Measurements from ENCODE around the gene CAPNS1.

Gene CAPNS1

DNA sequence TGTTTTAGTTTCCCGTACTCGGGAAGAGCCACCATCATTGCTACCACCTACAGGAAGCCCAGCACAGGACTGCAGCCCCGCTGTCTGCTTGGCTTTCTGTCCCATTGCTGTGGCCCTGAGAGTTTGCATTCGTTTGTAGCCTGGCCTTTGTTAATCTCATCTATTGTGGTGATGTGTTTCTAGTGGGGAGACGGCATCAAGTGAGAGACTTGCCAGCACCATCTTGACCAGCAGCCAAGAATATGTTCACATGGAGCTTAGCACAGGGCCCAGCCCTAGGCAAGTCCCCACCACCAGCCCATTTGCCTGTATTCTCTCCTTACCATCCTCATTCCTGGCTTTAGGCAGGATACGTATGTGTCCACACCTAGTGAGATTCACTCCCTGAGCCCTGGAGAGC is 46.2 kb upstream of the CAPNS1 start:
- no peak overlapping the region for H3K4me2 ChIP-seq
- no peak overlapping the region for H3K27ac ChIP-seq
- no peak overlapping the region for H3K9ac ChIP-seq
- H3K4me1 ChIP-seq (ENCODE audit: low read depth, poor library complexity, severe bottlenecking): no peaks in the 10 kb centered on the region
- H2AFZ ChIP-seq (ENCODE audit: low read depth): no peak overlapping the region
- peaks cover 3% of the 10 kb centered on the region; the same call in 1 of the 2 replicates for H3K36me3 ChIP-seq (ENCODE audit: insufficient read depth)
- no peaks in the 10 kb centered on the region for H3K79me2 ChIP-seq (ENCODE audit: insufficient read depth, low read depth)
- TF ChIP-seq, protein P1, sequence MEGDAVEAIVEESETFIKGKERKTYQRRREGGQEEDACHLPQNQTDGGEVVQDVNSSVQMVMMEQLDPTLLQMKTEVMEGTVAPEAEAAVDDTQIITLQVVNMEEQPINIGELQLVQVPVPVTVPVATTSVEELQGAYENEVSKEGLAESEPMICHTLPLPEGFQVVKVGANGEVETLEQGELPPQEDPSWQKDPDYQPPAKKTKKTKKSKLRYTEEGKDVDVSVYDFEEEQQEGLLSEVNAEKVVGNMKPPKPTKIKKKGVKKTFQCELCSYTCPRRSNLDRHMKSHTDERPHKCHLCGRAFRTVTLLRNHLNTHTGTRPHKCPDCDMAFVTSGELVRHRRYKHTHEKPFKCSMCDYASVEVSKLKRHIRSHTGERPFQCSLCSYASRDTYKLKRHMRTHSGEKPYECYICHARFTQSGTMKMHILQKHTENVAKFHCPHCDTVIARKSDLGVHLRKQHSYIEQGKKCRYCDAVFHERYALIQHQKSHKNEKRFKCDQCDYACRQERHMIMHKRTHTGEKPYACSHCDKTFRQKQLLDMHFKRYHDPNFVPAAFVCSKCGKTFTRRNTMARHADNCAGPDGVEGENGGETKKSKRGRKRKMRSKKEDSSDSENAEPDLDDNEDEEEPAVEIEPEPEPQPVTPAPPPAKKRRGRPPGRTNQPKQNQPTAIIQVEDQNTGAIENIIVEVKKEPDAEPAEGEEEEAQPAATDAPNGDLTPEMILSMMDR (conservative IDR thresholded peaks at IDR 0.05; ENCODE audit: low read depth, low read length): no peak
- no peaks in the 10 kb centered on the region for H4K20me1 ChIP-seq (ENCODE audit: insufficient read depth)
- H3K27me3 ChIP-seq (ENCODE audit: insufficient read depth, low read depth): no peaks in the 10 kb centered on the region
- H3K4me3 ChIP-seq (IDR thresholded peaks at IDR 0.05; ENCODE audit: insufficient read depth, low read depth, low read length): no peak overlapping the region

DNA sequence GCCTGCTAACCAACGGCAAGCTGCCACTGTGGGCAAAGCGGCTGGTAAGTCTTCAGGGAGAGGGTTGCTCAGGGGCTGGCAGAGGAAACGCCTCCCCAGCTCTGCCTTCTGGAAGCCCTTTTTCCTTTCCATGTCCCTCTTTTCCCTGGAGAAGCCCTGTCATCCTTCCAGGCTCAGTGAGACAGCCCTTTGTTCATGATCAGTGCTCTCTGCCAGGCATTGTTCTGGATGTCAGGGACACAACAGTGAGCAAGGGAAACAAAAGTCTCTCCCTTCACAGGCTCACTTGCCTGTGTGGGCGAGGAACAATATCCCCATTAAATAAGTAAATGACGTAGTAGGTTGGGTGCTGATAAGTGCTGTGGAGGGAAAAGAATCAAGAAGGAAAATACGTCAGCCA is 42.8 kb upstream of the CAPNS1 start:
- H2AFZ ChIP-seq (ENCODE audit: low read depth): no peak overlapping the region
- H4K20me1 ChIP-seq (ENCODE audit: insufficient read depth): no peaks in the 10 kb centered on the region
- no peaks in the 10 kb centered on the region for H3K79me2 ChIP-seq (ENCODE audit: insufficient read depth, low read depth)
- H3K9ac ChIP-seq: no peak overlapping the region
- H3K27ac ChIP-seq: no peak overlapping the region
- H3K4me3 ChIP-seq (IDR thresholded peaks at IDR 0.05; ENCODE audit: insufficient read depth, low read depth, low read length): no peak overlapping the region
- no peaks in the 10 kb centered on the region; the same call in 1 of the 2 replicates for H3K36me3 ChIP-seq (ENCODE audit: insufficient read depth)
- H3K4me2 ChIP-seq: no peak overlapping the region
- TF ChIP-seq, protein P1 (conservative IDR thresholded peaks at IDR 0.05; ENCODE audit: low read depth, low read length): no peak
- H3K27me3 ChIP-seq (ENCODE audit: insufficient read depth, low read depth): no peaks in the 10 kb centered on the region
- H3K4me1 ChIP-seq (ENCODE audit: low read depth, poor library complexity, severe bottlenecking): no peaks in the 10 kb centered on the region

DNA sequence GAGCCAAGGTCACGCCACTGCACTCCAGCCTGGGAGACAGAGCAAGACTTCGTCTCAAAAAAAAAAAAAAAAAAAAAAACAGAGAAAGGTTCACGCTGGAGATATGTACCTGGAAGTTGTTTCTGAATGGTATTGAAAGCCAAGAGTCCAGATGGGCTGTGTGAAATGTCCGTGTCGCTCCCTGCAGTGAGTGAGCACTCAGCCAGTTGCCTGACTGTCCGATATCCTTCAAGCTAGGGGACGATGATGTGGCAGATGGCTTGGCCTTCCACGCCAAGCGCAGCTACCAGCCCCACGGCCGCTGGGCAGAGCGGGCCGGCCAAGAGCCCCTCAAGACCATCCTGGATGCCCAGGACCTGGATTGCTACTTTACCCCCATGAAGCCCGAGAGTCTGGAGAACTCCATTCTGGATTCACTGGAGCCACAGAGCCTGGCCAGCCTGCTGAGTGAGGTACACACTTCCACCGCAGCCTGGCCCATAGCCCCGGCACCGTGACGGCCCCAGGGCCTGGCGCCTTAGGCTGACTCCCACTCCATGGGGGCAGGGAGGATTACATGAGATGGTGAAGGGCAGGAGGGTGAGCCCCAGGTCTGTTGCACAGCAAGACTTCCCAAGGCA is 40.6 kb upstream of the CAPNS1 start:
- no peaks in the 10 kb centered on the region for H3K27me3 ChIP-seq (ENCODE audit: insufficient read depth, low read depth)
- H3K36me3 ChIP-seq (ENCODE audit: insufficient read depth): no peaks in the 10 kb centered on the region; the same call in 1 of the 2 replicates
- TF ChIP-seq, protein P1 (conservative IDR thresholded peaks at IDR 0.05; ENCODE audit: low read depth, low read length): no peak
- H3K79me2 ChIP-seq (ENCODE audit: insufficient read depth, low read depth): no peaks in the 10 kb centered on the region
- no peak overlapping the region for H3K4me2 ChIP-seq
- no peaks in the 10 kb centered on the region for H4K20me1 ChIP-seq (ENCODE audit: insufficient read depth)
- no peak overlapping the region for H3K27ac ChIP-seq
- no peak overlapping the region for H3K4me3 ChIP-seq (IDR thresholded peaks at IDR 0.05; ENCODE audit: insufficient read depth, low read depth, low read length)
- no peaks in the 10 kb centered on the region for H3K4me1 ChIP-seq (ENCODE audit: low read depth, poor library complexity, severe bottlenecking)
- H2AFZ ChIP-seq (ENCODE audit: low read depth): no peak overlapping the region
- H3K9ac ChIP-seq: no peak overlapping the region

DNA sequence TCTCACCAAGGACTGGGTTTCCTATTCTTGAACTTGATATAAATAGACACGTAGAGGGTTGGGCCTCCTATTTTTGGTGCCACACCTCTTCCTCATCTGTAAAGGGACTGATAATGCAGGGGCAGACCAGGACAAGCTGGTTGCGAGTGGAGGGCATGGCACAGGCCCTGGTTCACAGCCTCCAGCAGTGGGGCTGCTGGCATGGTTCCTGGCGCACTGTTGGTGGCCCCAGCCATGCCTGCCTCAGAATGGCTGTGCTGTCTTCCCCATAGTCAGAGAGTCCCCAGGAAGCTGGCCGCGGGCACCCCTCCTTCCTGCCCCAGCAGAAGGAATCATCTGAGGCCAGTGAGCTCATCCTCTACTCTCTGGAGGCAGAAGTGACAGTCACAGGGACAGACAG is 39.4 kb upstream of the CAPNS1 start:
- Histone ChIP-seq H2AFZ (ENCODE audit: low read depth) (no peak overlapping the region), H4K20me1 (ENCODE audit: insufficient read depth) (no peaks in the 10 kb centered on the region), H3K79me2 (ENCODE audit: insufficient read depth, low read depth) (no peaks in the 10 kb centered on the region), H3K27me3 (ENCODE audit: insufficient read depth, low read depth) (no peaks in the 10 kb centered on the region), H3K4me1 (ENCODE audit: low read depth, poor library complexity, severe bottlenecking) (peaks cover 2% of the 10 kb centered on the region), H3K4me2 (no peak overlapping the region), H3K36me3 (ENCODE audit: insufficient read depth) (no peaks in the 10 kb centered on the region; the same call in 1 of the 2 replicates), H3K4me3 (IDR thresholded peaks at IDR 0.05; ENCODE audit: insufficient read depth, low read depth, low read length) (no peak overlapping the region), H3K27ac (no peak overlapping the region), H3K9ac (no peak overlapping the region)
- TF ChIP-seq, protein P1 (conservative IDR thresholded peaks at IDR 0.05; ENCODE audit: low read depth, low read length): no peak

Measured in KMS-11 (cell line).